Measurements from ENCODE around the gene THBS1.

Gene THBS1

GRCh38 chr15:39593656-39594445, 13.0 kb downstream of the THBS1 start:
- H3K27ac ChIP-seq = no peak overlapping the region

GRCh38 chr15:39594446-39595337, 13.8 kb downstream of the THBS1 start:
- H3K27ac ChIP-seq = no peak overlapping the region

More at GRCh38 chr15:39593656-39594445, 13.0 kb downstream of the THBS1 start:
- TF ChIP-seq CTCF (IDR thresholded peaks at IDR 0.05) (no peak), ZFX (IDR thresholded peaks at IDR 0.05; ENCODE audit: borderline replicate concordance) (no peak)

DNA sequence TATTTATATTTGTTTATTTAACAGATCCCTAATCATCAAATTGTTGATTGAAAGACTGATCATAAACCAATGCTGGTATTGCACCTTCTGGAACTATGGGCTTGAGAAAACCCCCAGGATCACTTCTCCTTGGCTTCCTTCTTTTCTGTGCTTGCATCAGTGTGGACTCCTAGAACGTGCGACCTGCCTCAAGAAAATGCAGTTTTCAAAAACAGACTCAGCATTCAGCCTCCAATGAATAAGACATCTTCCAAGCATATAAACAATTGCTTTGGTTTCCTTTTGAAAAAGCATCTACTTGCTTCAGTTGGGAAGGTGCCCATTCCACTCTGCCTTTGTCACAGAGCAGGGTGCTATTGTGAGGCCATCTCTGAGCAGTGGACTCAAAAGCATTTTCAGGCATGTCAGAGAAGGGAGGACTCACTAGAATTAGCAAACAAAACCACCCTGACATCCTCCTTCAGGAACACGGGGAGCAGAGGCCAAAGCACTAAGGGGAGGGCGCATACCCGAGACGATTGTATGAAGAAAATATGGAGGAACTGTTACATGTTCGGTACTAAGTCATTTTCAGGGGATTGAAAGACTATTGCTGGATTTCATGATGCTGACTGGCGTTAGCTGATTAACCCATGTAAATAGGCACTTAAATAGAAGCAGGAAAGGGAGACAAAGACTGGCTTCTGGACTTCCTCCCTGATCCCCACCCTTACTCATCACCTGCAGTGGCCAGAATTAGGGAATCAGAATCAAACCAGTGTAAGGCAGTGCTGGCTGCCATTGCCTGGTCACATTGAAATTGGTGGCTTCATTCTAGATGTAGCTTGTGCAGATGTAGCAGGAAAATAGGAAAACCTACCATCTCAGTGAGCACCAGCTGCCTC, 14.7 kb downstream of the THBS1 start:
- H3K27ac ChIP-seq = 0 out of 2 replicates have a peak overlapping the region, but pooled peaks have one; percentile 6
- no peak for TF ChIP-seq ZFX (IDR thresholded peaks at IDR 0.05; ENCODE audit: borderline replicate concordance)
- TF ChIP-seq CTCF (IDR thresholded peaks at IDR 0.05) = no peak

More at GRCh38 chr15:39594446-39595337, 13.8 kb downstream of the THBS1 start:
- TF ChIP-seq ZFX (IDR thresholded peaks at IDR 0.05; ENCODE audit: borderline replicate concordance) (no peak), CTCF (IDR thresholded peaks at IDR 0.05) (no peak)

GRCh38 chr15:39596358-39597051, 15.6 kb downstream of the THBS1 start:
- 0 out of 2 replicates have a peak overlapping the region, but pooled peaks have one; percentile 6 for H3K27ac ChIP-seq
- TF ChIP-seq ZFX (IDR thresholded peaks at IDR 0.05; ENCODE audit: borderline replicate concordance) (no peak), CTCF (IDR thresholded peaks at IDR 0.05) (no peak)

DNA sequence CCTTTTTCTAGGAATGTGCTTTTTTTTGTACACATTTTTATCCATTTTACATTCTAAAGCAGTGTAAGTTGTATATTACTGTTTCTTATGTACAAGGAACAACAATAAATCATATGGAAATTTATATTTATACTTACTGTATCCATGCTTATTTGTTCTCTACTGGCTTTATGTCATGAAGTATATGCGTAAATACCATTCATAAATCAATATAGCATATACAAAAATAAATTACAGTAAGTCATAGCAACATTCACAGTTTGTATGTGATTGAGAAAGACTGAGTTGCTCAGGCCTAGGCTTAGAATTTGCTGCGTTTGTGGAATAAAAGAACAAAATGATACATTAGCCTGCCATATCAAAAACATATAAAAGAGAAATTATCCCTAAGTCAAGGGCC, 16.5 kb downstream of the THBS1 start:
- TF ChIP-seq CTCF (IDR thresholded peaks at IDR 0.05) (no peak), ZFX (IDR thresholded peaks at IDR 0.05; ENCODE audit: borderline replicate concordance) (no peak)
- no peak overlapping the region for H3K27ac ChIP-seq

DNA sequence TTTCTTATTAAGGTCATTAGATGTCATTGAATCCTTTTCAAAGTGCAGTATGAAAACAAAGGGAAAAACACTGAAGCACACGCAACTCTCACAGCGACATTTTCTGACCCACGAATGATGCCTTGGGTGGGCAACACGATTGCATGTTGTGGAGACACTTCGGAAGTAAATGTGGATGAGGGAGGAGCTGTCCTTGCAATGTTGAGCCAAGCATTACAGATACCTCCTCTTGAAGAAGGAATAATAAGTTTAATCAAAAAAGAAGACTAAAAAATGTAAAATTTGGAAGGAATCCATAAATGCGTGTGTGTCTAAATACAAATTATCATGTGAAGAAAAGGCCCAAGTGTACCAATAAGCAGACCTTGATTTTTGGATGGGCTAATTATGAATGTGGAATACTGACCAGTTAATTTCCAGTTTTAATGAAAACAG, 16.9 kb downstream of the THBS1 start:
- TF ChIP-seq ZFX (IDR thresholded peaks at IDR 0.05; ENCODE audit: borderline replicate concordance) (no peak), CTCF (IDR thresholded peaks at IDR 0.05) (no peak)
- H3K27ac ChIP-seq = 0 out of 2 replicates have a peak overlapping the region, but pooled peaks have one; percentile 9
